ENCODE results near the gene UQCR10.

The UQCR10 gene

DNA sequence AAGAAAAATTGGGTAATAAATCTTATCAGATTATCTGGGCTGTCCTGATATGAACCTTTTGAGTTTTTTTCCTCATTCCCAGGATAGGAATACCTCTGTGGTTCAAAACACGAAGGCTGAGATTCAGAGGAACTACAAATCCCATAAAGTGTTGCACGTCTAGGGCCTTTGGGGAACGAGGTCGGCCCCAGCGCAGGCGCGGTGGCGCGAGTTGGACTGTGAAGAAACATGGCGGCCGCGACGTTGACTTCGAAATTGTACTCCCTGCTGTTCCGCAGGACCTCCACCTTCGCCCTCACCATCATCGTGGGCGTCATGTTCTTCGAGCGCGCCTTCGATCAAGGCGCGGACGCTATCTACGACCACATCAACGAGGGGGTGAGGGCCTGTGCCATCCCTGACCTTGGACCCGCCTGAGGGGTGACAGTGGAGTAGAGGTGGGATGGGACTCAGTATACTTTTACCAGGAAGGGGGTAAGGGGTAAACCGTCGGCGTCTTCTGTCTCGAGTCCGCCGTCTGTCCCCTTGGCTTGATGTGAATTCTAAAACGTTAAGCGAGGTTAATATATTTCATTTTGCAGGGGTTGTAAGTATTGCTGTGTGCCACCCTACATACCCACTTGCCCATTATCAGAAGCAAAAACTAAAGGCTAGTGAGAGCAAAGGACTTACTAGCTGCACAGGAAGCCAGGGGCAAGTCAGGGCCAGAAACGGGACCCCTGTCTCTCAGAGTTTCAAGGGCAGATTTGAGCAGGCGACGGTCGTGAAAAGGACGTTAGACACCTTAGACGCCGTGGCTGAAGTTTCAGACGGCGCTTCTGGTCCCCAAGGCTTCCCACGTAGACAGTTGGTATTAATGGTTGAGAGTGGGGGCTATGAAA, at the start of gene UQCR10:
TSS of gene UQCR10 (plus strand) at position 199 of the 881 bp plus-strand sequence. CDS start at position 229, 30 bp downstream.
- DNase-seq (ENCODE audit: insufficient read length, low spot score) (peak; percentile 62), FAIRE-seq (no peak)
- TF ChIP-seq, protein P1, sequence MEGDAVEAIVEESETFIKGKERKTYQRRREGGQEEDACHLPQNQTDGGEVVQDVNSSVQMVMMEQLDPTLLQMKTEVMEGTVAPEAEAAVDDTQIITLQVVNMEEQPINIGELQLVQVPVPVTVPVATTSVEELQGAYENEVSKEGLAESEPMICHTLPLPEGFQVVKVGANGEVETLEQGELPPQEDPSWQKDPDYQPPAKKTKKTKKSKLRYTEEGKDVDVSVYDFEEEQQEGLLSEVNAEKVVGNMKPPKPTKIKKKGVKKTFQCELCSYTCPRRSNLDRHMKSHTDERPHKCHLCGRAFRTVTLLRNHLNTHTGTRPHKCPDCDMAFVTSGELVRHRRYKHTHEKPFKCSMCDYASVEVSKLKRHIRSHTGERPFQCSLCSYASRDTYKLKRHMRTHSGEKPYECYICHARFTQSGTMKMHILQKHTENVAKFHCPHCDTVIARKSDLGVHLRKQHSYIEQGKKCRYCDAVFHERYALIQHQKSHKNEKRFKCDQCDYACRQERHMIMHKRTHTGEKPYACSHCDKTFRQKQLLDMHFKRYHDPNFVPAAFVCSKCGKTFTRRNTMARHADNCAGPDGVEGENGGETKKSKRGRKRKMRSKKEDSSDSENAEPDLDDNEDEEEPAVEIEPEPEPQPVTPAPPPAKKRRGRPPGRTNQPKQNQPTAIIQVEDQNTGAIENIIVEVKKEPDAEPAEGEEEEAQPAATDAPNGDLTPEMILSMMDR (IDR thresholded peaks at IDR 0.05; ENCODE audit: insufficient read depth, missing control alignments) = no peak

DNA sequence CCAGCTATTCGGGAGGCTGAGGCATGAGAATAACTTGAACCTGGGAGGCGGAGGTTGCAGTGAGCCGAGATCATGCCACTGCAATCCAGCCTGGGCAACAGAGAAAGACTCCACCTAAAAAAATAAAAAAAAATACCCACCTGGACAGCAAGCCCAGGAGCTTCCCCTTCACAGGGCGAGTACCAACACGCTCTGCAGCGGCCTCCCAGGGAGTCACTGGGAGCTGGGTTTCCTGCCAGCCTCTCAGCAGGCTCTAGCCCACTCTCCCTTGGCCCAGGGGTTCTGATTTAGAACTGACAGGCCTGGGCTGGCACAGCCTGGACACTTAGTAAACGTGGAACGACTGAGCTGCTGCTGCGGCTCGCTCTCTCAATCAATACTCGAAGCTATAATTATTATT, 49.4 kb upstream of the UQCR10 start:
- TF ChIP-seq, protein P1 (IDR thresholded peaks at IDR 0.05; ENCODE audit: insufficient read depth, missing control alignments) = no peak
- FAIRE-seq (no peak), DNase-seq (ENCODE audit: insufficient read length, low spot score) (no peak)

DNA sequence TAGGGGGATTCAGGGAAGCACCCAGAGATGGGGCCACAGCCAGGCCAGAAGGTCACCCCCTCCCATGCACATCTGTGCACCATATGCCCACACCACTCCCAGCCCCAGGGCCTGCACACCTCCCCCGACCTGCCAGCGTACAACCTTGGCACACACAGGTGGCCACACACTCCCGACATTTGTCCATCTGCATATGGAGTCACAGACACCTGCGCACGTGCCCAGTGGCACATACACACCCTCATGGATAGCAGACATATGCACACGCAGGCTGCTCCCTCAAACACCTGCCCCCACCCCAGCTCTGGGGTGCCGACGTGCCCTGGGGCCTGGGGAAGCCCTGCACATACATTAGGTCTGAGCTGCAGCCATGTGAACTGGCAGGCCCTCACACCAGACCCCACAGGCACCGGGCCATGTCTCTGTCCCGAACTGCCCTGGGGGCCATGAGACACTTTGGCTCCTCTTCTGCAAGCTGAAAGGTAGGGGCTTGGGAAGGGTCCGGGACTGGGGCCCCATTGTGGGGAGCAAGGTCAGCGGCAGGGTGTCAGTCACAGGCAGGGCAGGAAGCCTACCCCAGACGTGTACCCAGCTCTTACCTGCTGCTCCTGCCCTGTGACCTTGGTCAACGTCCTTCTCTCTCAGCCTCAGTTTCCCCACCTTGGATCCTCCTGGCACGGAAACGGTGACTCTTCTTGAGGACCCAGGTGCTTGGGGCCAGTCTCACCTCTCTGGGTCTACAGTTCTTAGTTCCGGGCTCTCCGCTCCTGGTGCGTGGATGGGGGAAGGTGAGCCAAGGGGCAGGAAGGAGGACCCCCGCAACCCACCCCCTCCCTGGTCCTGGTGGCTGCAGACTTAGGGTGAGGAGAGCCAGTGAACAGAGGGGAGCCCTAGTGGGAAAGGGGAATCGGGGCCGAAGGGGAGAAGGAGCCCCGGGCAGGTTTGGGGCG, 47.9 kb upstream of the UQCR10 start:
- FAIRE-seq (no peak), DNase-seq (ENCODE audit: insufficient read length, low spot score) (no peak)
- TF ChIP-seq, protein P1 (IDR thresholded peaks at IDR 0.05; ENCODE audit: insufficient read depth, missing control alignments) = no peak

DNA sequence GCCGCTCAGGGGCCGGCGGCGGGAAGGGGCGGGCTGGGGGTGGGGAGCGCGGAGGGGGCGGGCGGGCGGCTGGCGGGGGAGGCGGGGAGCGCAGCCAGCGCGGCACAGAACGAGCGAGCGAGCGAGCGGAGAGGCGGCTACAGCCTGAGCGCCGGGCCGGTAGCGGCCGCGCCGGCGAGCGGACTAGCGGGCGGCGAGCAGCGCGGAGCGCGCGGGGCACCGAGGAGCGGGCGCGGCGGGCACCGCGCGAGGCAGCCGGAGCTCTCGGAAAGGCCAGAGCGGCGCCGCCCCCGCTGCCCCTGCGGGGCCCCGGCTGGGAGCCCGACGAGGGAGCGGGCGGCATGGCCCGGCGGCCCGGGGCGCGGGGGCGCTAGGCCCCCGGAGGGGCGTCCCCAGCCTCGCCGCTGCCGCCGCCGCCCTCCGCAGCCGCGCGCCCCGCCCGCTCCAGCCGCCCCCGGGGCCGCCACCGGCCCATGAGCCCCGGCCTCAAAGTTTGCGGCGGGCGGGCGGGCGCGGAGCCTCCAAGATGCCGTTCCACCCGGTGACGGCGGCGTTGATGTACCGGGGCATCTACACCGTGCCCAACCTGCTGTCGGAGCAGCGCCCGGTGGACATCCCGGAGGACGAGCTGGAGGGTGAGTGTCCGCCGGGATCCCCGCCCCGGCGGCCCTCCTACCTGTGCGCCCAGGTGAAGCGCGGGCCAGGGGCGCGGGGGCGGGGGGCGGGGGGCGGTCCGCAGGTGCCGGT, 47.1 kb upstream of the UQCR10 start, which contains the start of gene CABP7:
TSS of gene CABP7 (plus strand) at position 105 of the 747 bp plus-strand sequence. CDS start at position 527, 422 bp downstream.
- TF ChIP-seq, protein P1 (IDR thresholded peaks at IDR 0.05; ENCODE audit: insufficient read depth, missing control alignments) = no peak
- FAIRE-seq = no peak
- no peak for DNase-seq (ENCODE audit: insufficient read length, low spot score)

DNA sequence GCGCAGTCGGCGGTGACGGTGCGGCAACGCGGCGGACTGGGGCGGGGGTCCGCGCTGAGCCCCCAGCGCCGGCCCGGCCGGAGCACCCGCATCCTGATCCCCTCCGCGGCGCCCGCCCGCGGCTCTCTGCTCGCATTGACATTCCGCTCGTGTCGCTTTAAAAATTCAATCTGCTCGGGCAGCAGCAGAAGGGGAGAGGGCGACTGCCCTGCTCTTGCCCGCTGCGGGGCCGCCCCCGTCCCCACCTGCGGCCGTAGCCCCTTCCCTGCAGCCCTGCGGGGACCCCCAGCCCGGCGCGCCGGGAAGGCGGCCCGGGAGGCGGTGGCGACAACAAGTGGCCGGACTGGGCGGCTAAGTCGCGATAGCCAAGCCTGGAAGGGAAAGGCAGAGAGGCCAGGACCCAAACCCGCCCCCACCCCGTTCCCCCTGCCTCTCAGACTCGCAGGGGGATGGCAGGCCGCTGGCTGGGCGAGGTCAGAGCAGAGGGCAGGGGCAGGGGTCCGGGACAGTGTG, 46.3 kb upstream of the UQCR10 start:
- TF ChIP-seq, protein P1 (IDR thresholded peaks at IDR 0.05; ENCODE audit: insufficient read depth, missing control alignments) = no peak
- DNase-seq (ENCODE audit: insufficient read length, low spot score) (no peak), FAIRE-seq (no peak)

DNA sequence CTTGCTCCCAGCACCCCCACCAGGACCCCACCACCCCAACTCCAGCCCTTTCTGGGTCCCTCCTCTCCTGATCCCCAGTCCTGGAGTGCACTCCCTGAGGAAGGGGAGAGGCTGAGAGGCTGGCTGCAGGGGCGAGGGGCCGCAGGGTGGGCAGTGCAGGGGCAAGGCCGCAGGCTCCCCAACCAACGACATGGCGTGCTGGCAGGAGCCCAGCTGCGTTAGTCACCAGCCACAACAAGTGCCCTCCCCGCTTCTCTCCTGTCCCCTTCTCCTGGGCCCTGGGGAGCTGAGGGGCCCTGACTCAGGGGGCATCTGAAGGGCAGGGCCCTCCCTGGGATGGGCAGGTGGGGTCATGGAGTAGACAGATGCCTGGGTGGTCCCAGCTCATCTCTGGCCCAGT, 45.0 kb upstream of the UQCR10 start:
- FAIRE-seq = no peak
- no peak for DNase-seq (ENCODE audit: insufficient read length, low spot score)
- TF ChIP-seq, protein P1 (IDR thresholded peaks at IDR 0.05; ENCODE audit: insufficient read depth, missing control alignments) = no peak

Data from D721Med (cell line).